Osteocyte (in vitro differentiated cells): Measurements from ENCODE around the gene TTC39C. TPM values are rescaled to one million over a fixed set of nuclear protein-coding genes. Genes with fewer than 3 reads are reported as not detected.

Experiments used
- DNase-seq: peaks from one replicate; pipeline ENCODE4 v3.0.0; 2021; ENCODE audit warnings: mixed read lengths; ENCODE audit not compliant: unreplicated experiment; ENCODE audit errors: extremely low spot score
- H3K27ac Mint-ChIP-seq: one replicate; pipeline ENCODE4 v1.8.0; 2021; ENCODE audit warnings: mild to moderate bottlenecking, mixed read lengths; ENCODE audit not compliant: unreplicated experiment
- H3K27me3 Mint-ChIP-seq: one replicate; pipeline ENCODE4 v1.8.0; 2021; ENCODE audit warnings: mixed read lengths; ENCODE audit not compliant: unreplicated experiment
- H3K36me3 Mint-ChIP-seq: one replicate; pipeline ENCODE4 v1.8.0; 2021; ENCODE audit warnings: mixed read lengths; ENCODE audit not compliant: unreplicated experiment
- H3K4me1 Mint-ChIP-seq: one replicate; pipeline ENCODE4 v1.8.0; 2021; ENCODE audit warnings: mixed read lengths; ENCODE audit not compliant: unreplicated experiment
- H3K4me3 Mint-ChIP-seq: one replicate; pipeline ENCODE4 v1.8.0; 2021; ENCODE audit warnings: mild to moderate bottlenecking, moderate library complexity, mixed read lengths; ENCODE audit not compliant: unreplicated experiment
- H3K9me3 Mint-ChIP-seq: one replicate; pipeline ENCODE4 v1.8.0; 2021; ENCODE audit warnings: mixed read lengths; ENCODE audit not compliant: unreplicated experiment
- total RNA-seq: library from RNA; stranded (reverse); gene quantifications from 2 replicates; pipeline ENCODE4 v1.2.1, GENCODE V29; 2021
- TF ChIP-seq, protein P1 (sequence below): fragments of 200-600 bp; sonication (generic); IDR thresholded peaks from 2 replicates; pipeline ENCODE4 v1.5.0; 2021; ENCODE audit warnings: antibody characterized with exemption, mild to moderate bottlenecking, moderate library complexity

TTC39C gene
- total RNA-seq, 1 donor from 2014 or later = 10.9 TPM

DNA sequence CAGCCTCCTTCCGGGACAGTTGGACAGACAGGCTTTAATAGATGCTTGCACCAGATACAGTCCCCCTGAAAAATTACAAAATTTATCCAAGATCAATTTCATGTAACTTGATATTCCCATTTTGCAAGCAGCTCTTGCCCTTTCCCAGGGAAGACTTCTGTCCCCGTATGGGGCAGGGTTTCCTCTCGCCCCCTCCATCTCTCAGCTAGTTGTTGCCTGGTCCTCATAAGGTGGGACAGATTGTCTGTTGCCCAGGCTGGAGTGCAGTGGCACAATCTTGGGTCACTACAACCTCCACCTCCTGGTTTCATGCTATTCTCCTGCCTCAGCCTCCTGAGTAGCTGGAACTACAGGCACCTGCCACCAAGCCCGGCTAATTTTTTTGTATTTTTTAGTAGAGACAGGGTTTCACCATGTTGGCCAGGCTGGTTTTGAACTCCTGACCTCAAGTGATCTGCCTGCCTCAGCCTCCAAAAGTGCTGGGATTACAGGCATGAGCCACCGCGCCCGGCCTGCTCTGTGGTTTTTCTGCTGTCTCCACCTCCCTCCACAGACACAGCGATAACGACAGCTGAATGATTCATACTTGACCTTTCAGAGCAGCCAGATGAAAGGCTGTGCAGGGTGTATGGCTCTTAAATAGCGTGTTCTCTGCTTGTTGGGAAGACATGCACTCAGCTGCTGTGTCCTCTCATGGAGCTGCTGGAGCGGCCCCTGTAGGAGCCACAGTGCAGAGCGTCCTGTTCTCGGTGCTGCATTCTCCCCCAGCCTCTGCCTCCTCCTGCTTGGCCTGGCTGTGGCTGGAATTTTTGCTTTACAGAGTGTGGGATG lies 61.4 kb downstream of the TTC39C start:
- Mint-ChIP-seq H3K36me3 (peaks cover 11% of the 10 kb centered on the region), H3K9me3 (no peaks in the 10 kb centered on the region), H3K4me1 (peaks cover 6% of the 10 kb centered on the region), H3K27me3 (no peaks in the 10 kb centered on the region), H3K27ac (no peak overlapping the region), H3K4me3 (no peak overlapping the region)
- TF ChIP-seq, protein P1, sequence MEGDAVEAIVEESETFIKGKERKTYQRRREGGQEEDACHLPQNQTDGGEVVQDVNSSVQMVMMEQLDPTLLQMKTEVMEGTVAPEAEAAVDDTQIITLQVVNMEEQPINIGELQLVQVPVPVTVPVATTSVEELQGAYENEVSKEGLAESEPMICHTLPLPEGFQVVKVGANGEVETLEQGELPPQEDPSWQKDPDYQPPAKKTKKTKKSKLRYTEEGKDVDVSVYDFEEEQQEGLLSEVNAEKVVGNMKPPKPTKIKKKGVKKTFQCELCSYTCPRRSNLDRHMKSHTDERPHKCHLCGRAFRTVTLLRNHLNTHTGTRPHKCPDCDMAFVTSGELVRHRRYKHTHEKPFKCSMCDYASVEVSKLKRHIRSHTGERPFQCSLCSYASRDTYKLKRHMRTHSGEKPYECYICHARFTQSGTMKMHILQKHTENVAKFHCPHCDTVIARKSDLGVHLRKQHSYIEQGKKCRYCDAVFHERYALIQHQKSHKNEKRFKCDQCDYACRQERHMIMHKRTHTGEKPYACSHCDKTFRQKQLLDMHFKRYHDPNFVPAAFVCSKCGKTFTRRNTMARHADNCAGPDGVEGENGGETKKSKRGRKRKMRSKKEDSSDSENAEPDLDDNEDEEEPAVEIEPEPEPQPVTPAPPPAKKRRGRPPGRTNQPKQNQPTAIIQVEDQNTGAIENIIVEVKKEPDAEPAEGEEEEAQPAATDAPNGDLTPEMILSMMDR = no peak
- no peak for DNase-seq

GRCh38 chr18:24076950-24077349 lies 62.4 kb downstream of the TTC39C start:
- H3K4me3 Mint-ChIP-seq = no peak overlapping the region
- H3K27me3 Mint-ChIP-seq = no peaks in the 10 kb centered on the region
- H3K4me1 Mint-ChIP-seq = peaks cover 6% of the 10 kb centered on the region
- no peak for DNase-seq
- TF ChIP-seq, protein P1 = no peak
- H3K36me3 Mint-ChIP-seq = peaks cover 11% of the 10 kb centered on the region
- H3K27ac Mint-ChIP-seq = no peak overlapping the region
- no peaks in the 10 kb centered on the region for H3K9me3 Mint-ChIP-seq

GRCh38 chr18:24078391-24078790 lies 63.8 kb downstream of the TTC39C start:
- TF ChIP-seq, protein P1 = no peak
- peaks cover 6% of the 10 kb centered on the region for H3K4me1 Mint-ChIP-seq
- H3K27ac Mint-ChIP-seq = no peak overlapping the region

GRCh38 chr18:24080861-24081260 lies 66.3 kb downstream of the TTC39C start:
- H3K4me1 Mint-ChIP-seq = peaks cover 4% of the 10 kb centered on the region
- H3K36me3 Mint-ChIP-seq = no peaks in the 10 kb centered on the region
- TF ChIP-seq, protein P1 = no peak

More at GRCh38 chr18:24078391-24078790, 63.8 kb downstream of the TTC39C start:
- Mint-ChIP-seq H3K9me3 (no peaks in the 10 kb centered on the region), H3K4me3 (no peak overlapping the region), H3K27me3 (no peaks in the 10 kb centered on the region), H3K36me3 (peaks cover 7% of the 10 kb centered on the region)
- no peak for DNase-seq

DNA sequence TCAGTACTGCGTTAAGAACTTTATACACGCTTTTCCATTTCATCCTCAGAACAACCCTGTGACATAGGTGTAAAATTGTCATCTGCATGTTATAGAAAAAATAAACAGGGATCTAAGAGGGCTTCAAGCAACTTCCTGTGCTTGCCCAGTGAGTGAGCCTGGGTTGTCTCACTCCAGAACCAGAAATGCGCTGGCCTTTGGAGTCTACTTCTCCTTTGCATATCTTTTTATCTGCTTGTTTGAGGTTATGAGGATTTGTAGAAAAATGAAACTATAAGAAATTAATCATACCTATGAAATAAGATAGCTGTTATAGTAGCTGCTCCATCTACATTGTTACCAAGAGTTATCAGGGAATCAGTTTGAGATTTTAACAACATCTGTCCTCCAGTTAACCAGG lies 69.0 kb downstream of the TTC39C start:
- Mint-ChIP-seq H3K4me1 (no peaks in the 10 kb centered on the region), H3K36me3 (no peaks in the 10 kb centered on the region), H3K9me3 (no peaks in the 10 kb centered on the region), H3K27me3 (no peaks in the 10 kb centered on the region), H3K27ac (no peak overlapping the region), H3K4me3 (no peak overlapping the region)
- no peak for DNase-seq
- TF ChIP-seq, protein P1 = no peak

More at GRCh38 chr18:24080861-24081260, 66.3 kb downstream of the TTC39C start:
- no peaks in the 10 kb centered on the region for H3K9me3 Mint-ChIP-seq
- H3K4me3 Mint-ChIP-seq = no peak overlapping the region
- DNase-seq = no peak
- H3K27ac Mint-ChIP-seq = no peak overlapping the region
- H3K27me3 Mint-ChIP-seq = no peaks in the 10 kb centered on the region
